Stimulated activated CD4-positive, alpha-beta T cell treated with anti-CD3 and anti-CD28 coated beads, Interleukin-15, amount 100 ng/mL, for 24 hours (primary cell): ENCODE data around the gene TNFAIP8L2.
A peak's percentile ranks its signal among the peaks of the same experiment; 100 is the strongest.
"Not testable (repeated sequence)": the region's sequence is repeated elsewhere in the genome, so short reads cannot be mapped to it uniquely, and the experiment has no call there.

Source experiments
- DNase-seq: peaks from one replicate; pipeline ENCODE4 v3.0.0-alpha.2; 2020

The TNFAIP8L2 gene

DNA sequence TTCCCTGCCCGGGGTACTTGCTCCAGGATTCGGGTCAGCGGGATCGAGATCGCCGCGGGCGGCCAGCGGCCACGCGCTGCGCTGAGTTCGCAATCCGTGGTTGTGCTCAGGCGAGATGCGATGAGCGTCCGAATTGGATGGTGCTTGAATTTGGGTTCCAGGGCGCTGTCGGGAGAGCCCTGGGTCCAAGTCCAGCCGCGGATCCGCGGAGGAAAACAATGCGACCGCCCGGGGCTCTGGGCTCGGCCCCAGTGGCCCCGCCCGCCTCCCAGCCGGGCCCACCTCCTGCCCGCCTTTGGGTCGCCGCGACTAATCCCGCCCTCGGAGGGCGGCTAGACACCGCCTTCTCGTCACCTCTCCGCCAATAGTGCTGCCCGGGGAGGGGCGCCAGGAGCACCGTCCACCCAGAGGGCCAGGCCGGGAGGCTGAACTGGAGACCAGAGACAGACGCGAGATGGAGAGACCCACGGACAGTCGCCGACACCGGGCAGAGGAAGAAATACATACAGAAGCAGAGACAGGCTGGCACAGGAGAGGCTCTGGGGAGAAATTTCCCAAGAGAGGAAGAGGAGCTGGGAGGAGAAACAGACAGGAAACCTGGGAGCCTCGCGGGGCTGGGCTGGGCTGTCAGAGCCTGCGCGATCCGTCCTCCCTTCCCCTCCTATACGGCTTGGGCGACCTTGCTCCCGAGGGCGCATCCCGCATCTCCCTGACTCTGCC is 9.9 kb upstream of the TNFAIP8L2 start, which contains the start of gene SEMA6C:
Gene SEMA6C (minus strand): TSS at position 220 of the 720 bp plus-strand sequence. CDS start 4,010 bp downstream, outside the sequence.
- DNase-seq = peak; percentile 94

DNA sequence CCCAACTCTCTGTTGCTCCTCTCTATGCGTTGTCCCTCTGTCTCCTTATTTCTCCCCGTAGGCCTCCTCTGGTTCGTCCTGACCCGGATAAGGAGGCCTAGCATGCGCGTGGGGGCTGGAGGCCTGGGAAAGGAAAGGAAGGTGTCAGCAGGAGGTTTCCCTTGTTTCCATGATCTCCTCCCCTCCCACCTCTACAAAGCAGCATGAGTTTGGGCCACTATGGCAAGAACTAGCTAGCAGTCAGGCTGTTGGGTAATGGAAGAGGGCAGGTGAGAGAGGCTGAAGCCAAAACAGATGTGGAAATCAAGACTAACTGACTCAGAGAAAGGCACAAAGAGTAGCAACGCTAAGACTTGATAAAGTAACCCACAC is 9.3 kb upstream of the TNFAIP8L2 start:
- DNase-seq = no peak

DNA sequence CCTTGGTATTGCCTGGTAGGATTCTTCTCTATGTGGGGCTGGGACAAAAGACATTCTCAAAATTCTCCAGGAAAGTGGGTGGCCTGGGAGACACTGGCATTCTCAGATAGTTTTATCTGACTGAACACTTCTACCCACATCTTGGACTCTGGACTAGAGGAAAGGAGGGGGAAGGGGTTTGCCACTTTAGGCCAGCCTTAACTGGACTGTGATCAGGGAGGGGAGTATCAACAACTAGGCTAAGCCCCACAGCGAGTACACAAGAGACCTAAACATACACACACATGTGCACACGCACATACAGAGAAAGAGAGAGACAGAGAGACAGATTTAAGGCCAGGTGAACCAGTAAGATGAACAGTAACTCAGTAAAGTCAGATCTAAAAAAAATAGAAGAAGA is 8.8 kb upstream of the TNFAIP8L2 start:
- no peak for DNase-seq

DNA sequence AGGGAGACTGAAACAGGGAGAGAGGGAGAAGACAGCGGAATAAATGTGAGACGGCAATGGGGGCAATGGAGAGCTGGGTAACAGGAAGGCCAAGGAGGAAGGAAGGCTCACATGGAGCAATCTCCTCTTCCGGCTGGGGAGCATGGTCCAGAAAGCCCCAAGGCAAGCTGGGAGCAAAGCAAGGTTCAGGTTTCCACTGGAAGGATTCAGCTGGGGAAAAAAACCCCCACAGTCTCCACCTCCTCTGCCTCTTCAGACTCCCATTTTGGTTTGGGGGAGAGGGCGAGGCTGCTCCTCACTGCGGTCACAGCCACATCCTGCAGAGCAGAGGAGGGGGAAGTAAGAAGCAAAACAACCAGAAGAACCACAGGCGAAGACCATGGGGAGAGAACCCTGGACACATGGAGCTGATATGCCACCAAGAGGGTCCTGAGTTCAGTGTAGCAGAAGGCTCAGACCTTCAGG is 650 bp downstream of the TNFAIP8L2 start:
- peak; percentile 79 for DNase-seq

DNA sequence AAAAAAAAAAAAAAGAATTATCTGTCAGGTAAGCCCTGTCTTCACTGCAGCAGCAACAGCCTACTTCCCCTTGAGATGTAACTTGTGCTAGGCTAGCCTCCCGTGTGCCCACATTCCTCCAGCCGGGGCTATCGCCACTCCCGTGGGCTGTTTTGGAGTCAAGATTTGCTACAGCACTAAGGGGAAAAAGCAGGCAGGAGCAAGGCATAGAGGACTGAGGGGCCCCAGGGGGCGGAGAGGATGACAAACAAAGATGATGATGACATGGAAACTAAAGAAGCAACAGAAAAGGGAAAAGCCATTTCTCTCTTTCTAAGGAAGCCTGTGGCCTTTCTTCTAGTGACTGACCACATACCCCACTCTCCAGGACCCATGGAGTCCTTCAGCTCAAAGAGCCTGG is 1.9 kb downstream of the TNFAIP8L2 start:
- DNase-seq = peak; percentile 73

DNA sequence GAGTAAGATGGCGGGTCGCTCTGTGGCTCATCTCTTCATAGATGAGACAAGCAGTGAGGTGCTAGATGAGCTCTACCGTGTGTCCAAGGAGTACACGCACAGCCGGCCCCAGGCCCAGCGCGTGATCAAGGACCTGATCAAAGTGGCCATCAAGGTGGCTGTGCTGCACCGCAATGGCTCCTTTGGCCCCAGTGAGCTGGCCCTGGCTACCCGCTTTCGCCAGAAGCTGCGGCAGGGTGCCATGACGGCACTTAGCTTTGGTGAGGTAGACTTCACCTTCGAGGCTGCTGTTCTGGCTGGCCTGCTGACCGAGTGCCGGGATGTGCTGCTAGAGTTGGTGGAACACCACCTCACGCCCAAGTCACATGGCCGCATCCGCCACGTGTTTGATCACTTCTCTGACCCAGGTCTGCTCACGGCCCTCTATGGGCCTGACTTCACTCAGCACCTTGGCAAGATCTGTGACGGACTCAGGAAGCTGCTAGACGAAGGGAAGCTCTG is 2.4 kb downstream of the TNFAIP8L2 start:
- peak; percentile 31 for DNase-seq

DNA sequence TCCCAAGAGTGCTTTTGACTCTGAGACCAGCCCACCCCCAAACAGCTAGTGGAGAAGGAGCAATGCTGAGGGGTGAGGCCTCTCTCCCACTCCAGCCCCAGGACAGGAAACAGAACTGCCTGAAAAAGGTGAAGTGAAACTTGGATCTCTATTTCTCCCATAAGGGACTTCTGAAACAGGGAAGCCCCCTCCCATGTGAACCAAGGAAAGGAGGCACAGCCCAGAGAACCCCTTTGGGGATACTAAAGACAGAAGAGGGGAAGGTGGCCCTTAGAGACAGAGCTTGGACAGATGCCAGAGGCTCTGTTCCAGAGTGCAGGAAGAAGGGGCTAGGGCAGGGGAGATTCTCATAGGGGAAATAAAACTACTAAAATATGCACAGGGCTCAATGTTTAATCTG is 2.9 kb downstream of the TNFAIP8L2 start:
- no peak for DNase-seq

DNA sequence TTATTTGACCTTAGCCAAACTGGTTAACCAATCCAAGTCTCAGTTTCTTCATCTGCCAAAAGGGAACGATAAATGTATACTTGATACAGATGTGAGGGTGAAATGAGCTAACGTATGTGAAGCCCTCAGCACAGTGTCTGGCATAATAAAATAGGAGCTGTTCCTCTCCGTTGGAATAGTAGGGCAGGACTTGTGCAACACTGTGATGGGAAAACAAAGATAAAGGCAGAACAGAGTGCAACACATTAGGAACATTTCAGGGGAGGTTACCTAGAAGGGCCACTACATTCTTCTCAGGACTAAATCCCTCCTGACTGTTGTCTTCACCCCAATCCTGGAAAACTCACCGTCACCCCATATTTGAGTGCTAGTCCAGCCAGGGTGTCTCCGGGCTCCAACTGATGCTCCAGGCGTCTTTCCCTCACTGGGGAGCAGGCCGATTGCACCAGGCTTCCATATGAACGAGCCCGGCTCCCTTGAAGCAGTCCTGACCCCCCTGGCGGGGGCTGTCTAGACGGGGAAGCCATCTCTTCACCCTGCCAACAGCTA is 8.4 kb downstream of the TNFAIP8L2 start:
- no peak for DNase-seq

DNA sequence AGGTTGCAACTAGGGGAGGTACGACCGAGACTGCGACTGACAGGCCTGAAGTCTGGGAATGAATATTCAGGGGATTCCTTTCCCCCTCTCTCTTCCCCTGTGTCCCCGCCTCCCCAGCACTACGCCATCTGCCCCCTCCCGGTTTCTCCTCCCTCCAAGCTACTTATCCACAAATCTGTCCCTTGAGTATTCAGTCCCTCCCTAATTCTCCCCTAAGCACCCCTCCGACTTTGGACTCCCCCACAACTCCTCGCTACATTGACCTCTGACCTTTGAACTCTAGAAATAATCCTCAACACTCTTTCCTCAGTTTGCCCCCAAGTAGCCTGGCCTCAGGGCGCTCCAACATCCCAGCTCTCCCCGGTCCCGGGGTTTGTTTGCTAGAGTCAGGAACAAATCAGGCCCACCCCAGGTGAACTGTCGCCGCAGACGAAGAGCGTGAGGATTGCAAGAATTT is 8.9 kb downstream of the TNFAIP8L2 start:
- DNase-seq = no peak

DNA sequence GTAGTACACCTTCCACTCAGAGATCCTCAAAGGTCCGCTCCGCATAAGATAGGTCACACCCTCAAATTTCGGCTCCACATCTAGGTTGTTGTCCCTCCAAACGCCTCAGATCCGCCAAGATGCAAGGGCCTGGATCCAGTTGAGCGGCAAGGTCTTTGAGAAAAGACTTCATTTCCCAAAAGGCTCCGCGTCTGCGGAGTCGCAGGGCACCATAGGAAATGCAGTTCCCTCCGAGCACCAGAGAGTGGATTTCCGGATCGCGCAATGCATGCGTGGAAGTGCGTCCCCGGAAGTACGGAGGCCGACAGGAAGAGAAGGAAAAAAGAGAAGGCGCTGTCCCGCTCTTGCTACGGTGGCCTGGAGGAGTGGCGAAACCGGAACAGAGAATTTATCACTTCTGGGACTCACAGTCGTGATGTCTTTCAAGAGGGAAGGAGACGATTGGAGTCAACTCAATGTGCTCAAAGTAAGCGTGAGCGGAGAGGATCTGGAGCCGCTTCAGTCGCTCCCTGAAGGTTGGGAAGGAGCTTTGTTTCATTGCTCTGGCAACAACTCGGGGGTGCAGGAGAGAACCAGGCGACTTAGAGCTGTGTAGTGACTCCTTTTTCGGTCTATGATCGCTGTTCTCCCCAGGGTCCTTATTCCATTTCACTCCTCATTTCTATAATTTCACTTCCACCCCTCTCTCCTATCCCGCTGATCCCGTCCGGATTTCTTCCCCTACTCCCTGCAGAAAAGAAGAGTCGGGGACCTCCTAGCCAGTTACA is 9.5 kb downstream of the TNFAIP8L2 start, which contains the start of the genes LYSMD1 and SCNM1:
Gene LYSMD1 (minus strand): TSS at position 165 of the 767 bp plus-strand sequence. CDS start 644 bp downstream, outside the sequence.
Gene SCNM1 (plus strand): TSS at position 407 of the 767 bp plus-strand sequence. CDS start 9 bp downstream, at position 416.
- peak; percentile 97 for DNase-seq

DNA sequence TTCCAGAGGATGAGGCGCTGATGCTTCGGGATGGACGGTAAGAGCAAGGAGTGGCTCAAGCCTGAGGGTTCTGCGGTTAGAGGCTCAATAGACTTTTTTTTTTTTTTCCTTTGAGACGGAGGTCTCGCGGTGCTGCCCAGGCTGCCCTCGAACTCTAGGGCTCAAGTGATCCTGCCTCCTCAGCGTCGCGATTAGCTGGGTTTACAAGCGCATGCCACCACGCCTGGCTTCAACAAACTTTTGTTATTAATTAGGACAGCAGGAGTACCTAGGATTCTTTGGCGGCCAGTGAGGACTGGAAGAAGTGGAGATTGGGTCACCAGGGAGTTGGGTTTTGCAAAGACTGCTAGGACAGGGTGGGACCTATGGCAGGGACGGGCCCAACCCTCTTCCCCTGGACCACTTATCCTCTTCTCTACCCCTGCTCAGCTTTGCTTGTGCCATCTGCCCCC is 10.1 kb downstream of the TNFAIP8L2 start:
- DNase-seq = no peak

DNA sequence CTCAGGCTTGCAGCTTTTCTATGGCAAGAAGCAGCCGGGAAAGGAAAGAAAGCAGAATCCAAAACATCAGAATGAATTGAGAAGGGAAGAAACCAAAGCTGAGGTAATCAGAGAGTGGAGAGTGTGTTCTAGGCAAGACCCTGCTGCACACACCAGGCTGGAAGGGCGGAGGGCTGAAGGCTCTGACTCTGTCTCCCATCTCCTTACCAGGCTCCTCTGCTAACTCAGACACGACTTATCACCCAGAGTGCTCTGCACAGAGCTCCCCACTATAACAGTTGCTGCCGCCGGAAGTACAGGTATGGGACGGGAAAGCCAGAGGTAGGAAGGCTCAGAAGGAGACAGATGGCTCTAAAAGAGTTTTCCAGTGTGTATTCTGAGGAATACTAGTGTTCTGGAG is 10.7 kb downstream of the TNFAIP8L2 start:
- no peak for DNase-seq

DNA sequence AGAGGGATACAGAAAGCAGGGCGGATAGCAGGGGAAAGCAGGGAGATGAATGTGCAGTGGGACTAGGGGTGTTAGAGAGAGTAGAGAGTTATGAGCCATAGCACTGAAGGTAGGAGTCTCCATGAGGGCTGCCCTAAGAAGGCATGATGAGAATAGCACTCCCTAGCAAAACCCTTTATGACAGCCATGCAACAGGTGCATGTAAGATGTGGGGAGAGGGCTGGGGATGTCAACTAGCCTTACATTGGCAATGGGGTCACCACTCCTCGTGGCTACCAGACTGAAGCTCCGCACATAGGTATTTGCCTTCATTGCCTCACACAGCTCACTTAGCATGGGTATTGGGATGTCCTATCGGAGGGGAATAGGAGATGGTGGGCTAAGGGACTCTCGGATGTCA is 14.7 kb downstream of the TNFAIP8L2 start:
- no peak for DNase-seq

DNA sequence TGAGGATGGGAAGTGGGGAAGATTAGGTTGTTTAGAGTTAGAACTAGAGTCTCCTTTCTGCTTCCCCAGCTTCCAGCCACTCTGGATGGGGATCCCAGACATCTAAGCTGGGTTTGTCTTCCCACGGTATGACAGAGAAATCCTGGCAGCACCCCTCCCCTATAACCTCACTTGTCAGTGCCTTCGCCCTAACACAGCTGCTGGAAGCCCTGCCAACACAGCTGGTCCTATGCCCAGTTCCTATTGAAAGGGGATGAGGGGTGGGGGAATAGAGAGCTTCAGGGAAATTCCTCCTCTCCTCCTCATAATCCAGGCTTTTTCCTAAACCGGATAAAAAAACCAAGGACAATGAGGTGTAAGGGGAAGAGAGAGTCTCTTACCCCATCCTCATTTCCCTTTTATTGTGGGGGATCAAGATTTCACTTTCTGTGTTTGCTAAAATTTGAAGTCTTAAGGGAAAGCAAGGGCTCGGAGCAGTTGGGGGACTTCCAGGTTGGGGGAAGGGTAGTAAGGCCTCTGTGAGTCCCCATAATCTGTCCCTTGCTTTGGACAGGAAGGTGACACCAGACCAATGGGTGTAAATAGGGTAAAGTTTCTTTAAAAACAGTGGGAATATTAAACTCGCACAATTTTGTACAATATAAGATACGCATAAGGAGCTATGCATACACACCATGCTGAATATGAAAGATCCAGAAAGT is 18.7 kb downstream of the TNFAIP8L2 start:
- no peak for DNase-seq

DNA sequence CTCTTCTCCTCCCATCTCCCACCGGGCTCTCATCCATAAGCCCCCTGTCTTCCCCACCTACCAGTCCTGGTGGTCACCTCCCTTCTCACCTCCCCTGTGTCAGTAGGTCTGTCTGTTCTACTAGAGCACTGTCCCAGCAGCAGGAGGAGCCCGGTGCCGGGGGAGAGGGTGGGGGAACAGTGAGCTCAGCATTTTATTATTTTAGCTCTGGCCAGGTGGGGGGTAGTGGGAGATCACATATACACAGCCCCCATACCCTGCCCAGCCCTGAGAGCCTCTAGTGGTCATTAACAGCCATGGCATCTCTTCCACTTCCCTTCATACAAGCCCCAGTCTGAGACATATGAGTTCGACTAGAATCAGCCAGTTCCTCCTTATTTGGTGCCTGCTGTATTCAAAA is 19.4 kb downstream of the TNFAIP8L2 start, which contains the start of gene TMOD4:
Gene TMOD4 (minus strand): TSS at position 119 of the 400 bp plus-strand sequence. CDS start 1,106 bp downstream, outside the sequence.
- no peak for DNase-seq

DNA sequence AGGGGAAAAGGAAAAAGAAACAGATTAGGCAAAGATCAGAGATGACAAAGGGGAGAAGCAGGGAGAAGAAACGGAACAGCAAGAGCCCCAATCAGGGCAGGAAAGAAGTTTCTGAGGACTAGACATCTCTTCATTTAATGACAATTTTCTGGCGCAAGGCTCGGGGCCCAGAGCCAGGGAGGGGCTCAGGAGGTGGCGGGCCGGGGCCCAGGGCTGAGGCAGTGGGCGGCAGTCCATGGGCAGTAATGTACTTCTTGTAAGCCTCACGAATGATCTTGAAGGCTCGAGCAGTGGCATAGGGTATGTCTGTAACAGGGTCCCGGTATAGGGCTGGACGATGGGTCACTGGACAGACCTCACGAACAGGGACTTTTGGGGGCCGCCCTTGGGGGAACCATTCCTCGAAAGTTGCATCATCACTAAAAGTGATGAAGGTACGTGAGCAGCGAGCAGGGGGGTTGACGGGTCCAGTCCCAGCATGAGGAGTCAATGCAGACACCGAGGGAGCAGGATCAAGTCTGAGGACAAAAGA is 20.1 kb downstream of the TNFAIP8L2 start:
- no peak for DNase-seq

DNA sequence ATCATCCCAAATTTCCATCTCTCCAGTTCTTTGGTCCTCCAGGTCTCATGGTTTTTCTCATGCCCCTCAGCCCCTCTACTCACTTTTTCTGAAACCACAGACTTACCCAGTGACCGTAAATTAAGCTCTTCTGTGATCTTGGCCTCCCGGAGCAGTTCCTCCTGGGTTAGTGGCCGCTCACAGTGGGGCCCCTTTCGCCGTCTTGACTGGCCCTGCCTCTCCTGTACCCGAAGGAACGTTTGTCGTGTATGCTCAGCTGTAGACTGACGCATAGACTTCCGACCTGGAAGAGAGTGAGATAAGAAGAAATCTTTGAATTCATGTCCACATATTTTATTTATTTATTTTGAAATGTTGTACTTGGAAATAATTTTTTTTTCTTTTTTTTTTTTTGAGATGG is 27.8 kb downstream of the TNFAIP8L2 start:
- DNase-seq = no peak

DNA sequence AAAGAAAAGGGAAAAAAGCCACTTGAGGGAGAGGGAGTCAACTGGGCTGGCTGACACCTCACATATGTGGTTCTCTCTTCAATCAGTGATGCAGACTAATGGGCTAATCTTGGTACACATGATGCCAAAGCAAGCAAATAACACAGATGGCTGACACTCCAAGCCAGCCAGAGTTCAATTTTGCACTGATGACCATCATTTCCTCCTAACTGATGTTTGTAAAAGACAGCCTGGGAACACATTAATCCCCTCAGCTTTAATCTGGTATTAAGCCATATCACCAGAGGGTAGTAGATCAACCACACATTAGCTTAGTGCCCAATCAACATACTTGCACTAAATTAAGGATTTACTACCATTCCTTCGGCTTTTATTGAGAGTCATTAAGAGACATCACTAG is 30.8 kb downstream of the TNFAIP8L2 start:
- DNase-seq = no peak

DNA sequence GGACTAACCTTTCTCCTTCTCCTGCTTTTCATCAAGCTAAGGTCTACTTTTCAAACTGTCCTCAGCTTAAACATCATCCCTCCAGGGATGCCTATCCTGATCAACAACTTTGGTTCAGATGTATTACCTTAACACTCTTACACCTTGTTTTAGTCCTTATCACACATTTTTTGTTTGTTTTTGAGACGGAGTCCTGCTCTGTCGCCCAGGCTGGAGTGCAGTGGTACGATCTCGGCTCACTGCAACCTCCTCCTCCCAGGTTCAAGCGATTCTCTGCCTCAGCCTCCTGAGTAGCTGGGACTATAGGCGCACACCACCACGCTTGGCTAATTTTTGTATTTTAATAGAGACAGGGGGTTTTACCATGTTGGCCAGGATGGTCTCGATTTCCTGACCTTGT is 32.2 kb downstream of the TNFAIP8L2 start:
- not testable (repeated sequence) for DNase-seq

DNA sequence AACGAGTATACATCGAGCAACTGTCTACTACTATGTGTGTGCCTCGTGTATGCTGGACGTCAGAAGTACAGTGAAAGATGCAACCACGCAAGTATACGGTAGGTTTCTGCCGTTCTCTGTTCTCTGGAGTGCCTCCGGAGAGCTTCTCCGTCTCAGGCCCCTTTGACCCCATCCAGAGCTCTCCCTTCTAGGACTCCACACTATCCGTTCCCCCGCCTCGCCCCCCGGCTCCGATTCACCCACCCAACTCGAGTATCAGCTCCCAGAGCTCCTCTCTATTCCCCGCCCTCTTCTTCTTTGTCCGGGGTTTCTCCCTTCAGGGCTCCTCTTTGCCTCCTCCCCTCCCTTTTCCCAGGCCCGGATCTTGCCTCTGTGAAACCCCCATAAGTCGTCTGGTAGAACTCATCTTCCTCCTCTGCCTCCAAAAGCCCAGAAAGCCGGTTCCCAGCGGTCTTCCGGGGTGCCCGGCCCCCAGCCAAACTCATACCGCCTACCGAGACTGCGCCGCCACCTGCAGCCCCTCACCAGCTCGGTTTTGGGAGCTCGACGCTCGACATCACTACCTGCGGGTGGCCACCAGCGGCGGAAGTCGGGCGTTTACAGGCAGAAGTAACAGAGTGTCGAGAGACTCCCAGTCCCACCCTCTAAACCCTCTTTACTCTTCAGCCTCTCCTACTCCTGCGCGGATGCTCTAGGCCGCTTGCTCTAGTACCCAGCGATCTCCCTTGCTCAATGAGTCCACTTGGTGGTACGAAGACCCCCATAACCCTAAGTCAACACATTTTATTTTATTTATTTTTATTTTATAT is 33.4 kb downstream of the TNFAIP8L2 start, which contains the start of gene VPS72:
Gene VPS72 (minus strand): TSS at position 561 of the 809 bp plus-strand sequence. CDS start 76 bp downstream, at position 485.
- DNase-seq = peak; percentile 91

DNA sequence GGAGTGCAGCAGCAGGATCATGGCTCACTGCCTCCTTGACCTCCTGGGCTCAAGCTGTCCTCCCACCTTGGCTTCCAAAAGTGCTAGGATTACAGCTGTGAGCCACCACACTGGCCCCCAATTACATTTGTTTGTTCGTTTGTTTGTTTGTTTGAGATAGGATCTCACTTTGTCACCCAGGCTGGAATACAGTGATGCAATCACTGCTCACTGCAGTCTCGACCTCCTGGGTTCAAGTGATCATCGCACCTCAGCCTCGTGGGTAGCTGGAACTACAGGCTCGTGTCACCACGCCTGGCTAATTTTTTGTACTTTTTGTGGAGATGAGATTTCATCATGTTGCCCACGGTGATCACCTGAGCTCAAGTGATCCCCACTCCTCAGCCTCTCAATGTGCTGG is 35.6 kb downstream of the TNFAIP8L2 start:
- DNase-seq = no peak
